Gastrocnemius medialis (tissue), 4 donors: ENCODE results near the gene CFAP46. TPM values are rescaled to one million over a fixed set of nuclear protein-coding genes. Genes with fewer than 3 reads are reported as not detected.

Experiments
- ATAC-seq, 2 donors: fragments of 150-250 bp; one replicate each; pipeline ENCODE4 v1.9.1; 2016
- DNase-seq, 2 donors: peaks; one replicate each; pipeline ENCODE4 v3.0.0-alpha.2; 2019
- H3K27ac ChIP-seq, 4 donors: fragments of 200-600 bp; sonication (generic); 1 replicate in 1 of 4; 2 replicates in 3 of 4; pipeline ENCODE4 v1.5.1; 2016 to 2018; ENCODE audit warnings: mild to moderate bottlenecking in 2 of 4, moderate library complexity in 1 of 4
- H3K27me3 ChIP-seq, 3 donors: fragments of 200-600 bp; sonication (generic) in 2 of 3; 1 replicate in 1 of 3; 2 replicates in 2 of 3; pipeline versions ENCODE4 v1.5.1 to v1.6.0; 2016 to 2019; ENCODE audit warnings: mild to moderate bottlenecking in 1 of 3, moderate library complexity in 1 of 3
- H3K36me3 ChIP-seq, 2 donors: fragments of 200-600 bp; sonication (generic) in 1 of 2; one replicate each; pipeline ENCODE4 v1.5.1; 2017 to 2018
- H3K4me1 ChIP-seq, 2 donors: fragments of 200-600 bp; sonication (generic) in 1 of 2; one replicate each; pipeline ENCODE4 v1.5.1; 2016 to 2017; ENCODE audit warnings: mild to moderate bottlenecking in 2 of 2
- H3K4me3 ChIP-seq, 4 donors: fragments of 200-600 bp; sonication (generic) in 3 of 4; 1 replicate in 1 of 4; 2 replicates in 3 of 4; pipeline ENCODE4 v1.5.1; 2016 to 2019; ENCODE audit warnings: mild to moderate bottlenecking in 2 of 4
- H3K9me3 ChIP-seq, 3 donors: fragments of 200-600 bp; sonication (generic) in 2 of 3; 1 replicate in 1 of 3; 2 replicates in 2 of 3; pipeline ENCODE4 v1.5.1; 2016 to 2019
- POLR2A ChIP-seq, 2 donors: fragments of 450-650 bp; IDR thresholded peaks; one replicate each; pipeline ENCODE4 v1.6.1; 2017; ENCODE audit warnings: antibody characterized with exemption in 2 of 2, mild to moderate bottlenecking in 2 of 2, moderate library complexity in 2 of 2
- in situ Hi-C, 4 donors: fragments of 200-750 bp; cut with MboI; loops; one replicate each; pipeline versions ENCODE4 v1.15.0 to v1.8.0; 2017; ENCODE audit warnings: low sequenced_read_pairs in 4 of 4
- intact Hi-C: fragments of 100-400 bp; cut with DNase I; formaldehyde crosslinking; loops from one replicate; pipeline ENCODE4 v1.15.1; 2023; ENCODE audit warnings: low total_unique reads
- total RNA-seq, 4 donors: library from RNA; depleted of rRNA; stranded (reverse); fragments of >200 nt; gene quantifications; one replicate each; pipeline versions ENCODE4 v1.1.0 to v1.2.3, GENCODE V29; 2016
- TF ChIP-seq, protein P1 (sequence below), 5 experiments: fragments of 450-650 bp in 3 of 5; fragments of 200-600 bp in 2 of 5; sonication (generic) in 2 of 5; IDR thresholded peaks in 4 of 5; conservative IDR thresholded peaks in 1 of 5; 1 replicate in 4 of 5; 2 replicates in 1 of 5; pipeline ENCODE4 v1.5.1; 2016 to 2019; ENCODE audit warnings: antibody characterized with exemption in 5 of 5, mild to moderate bottlenecking in 3 of 5, moderate library complexity in 3 of 5

CFAP46 gene
- total RNA-seq, 4 donors from 2014 or later = 4.2 to 27.9 (median 11.9) TPM

GRCh38 chr10:132784866-132785722 is 157.3 kb downstream of the CFAP46 start:
- no peaks in the 10 kb centered on the region for H3K9me3 ChIP-seq
- in situ Hi-C loops (no loop called here), intact Hi-C loops (loop anchor here (5.0 kb wide), 1 partner anchor 133 kb away; no protein-coding TSS in a partner anchor)
- H3K27ac ChIP-seq = no peak overlapping the region
- DNase-seq (no peak), ATAC-seq (no peak)
- no peak for TF ChIP-seq POLR2A (IDR thresholded peaks at IDR 0.05)
- TF ChIP-seq, protein P1, sequence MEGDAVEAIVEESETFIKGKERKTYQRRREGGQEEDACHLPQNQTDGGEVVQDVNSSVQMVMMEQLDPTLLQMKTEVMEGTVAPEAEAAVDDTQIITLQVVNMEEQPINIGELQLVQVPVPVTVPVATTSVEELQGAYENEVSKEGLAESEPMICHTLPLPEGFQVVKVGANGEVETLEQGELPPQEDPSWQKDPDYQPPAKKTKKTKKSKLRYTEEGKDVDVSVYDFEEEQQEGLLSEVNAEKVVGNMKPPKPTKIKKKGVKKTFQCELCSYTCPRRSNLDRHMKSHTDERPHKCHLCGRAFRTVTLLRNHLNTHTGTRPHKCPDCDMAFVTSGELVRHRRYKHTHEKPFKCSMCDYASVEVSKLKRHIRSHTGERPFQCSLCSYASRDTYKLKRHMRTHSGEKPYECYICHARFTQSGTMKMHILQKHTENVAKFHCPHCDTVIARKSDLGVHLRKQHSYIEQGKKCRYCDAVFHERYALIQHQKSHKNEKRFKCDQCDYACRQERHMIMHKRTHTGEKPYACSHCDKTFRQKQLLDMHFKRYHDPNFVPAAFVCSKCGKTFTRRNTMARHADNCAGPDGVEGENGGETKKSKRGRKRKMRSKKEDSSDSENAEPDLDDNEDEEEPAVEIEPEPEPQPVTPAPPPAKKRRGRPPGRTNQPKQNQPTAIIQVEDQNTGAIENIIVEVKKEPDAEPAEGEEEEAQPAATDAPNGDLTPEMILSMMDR (IDR thresholded peaks at IDR 0.05 in 4 of 5, conservative IDR thresholded peaks at IDR 0.05 in 1 of 5) = no peak
- peaks cover 0 to 5% of the 10 kb centered on the region in 2 donors for H3K4me1 ChIP-seq
- H3K4me3 ChIP-seq = no peak overlapping the region
- peaks cover 0 to 15% of the 10 kb centered on the region in 2 donors for H3K36me3 ChIP-seq
- H3K27me3 ChIP-seq = peaks cover 39 to 66% (median 45%) of the 10 kb centered on the region in 3 donors

GRCh38 chr10:132783940-132784865 is 158.2 kb downstream of the CFAP46 start:
- H3K36me3 ChIP-seq = peaks cover 0 to 20% of the 10 kb centered on the region in 2 donors
- H3K27ac ChIP-seq = no peak overlapping the region
- H3K4me1 ChIP-seq = peaks cover 0 to 5% of the 10 kb centered on the region in 2 donors
- ATAC-seq = no peak
- DNase-seq = no peak
- no peak for TF ChIP-seq POLR2A (IDR thresholded peaks at IDR 0.05)
- no peaks in the 10 kb centered on the region for H3K9me3 ChIP-seq
- H3K4me3 ChIP-seq = no peak overlapping the region
- peaks cover 36 to 57% (median 38%) of the 10 kb centered on the region in 3 donors for H3K27me3 ChIP-seq
- in situ Hi-C loops (no loop called here), intact Hi-C loops (no loop called here)

GRCh38 chr10:132783165-132783939 is 159.0 kb downstream of the CFAP46 start:
- H3K9me3 ChIP-seq = no peaks in the 10 kb centered on the region
- intact Hi-C loops = no loop called here
- in situ Hi-C loops = no loop called here
- TF ChIP-seq, protein P1 (IDR thresholded peaks at IDR 0.05 in 4 of 5, conservative IDR thresholded peaks at IDR 0.05 in 1 of 5) = no peak
- no peak for TF ChIP-seq POLR2A (IDR thresholded peaks at IDR 0.05)
- H3K27ac ChIP-seq = no peak overlapping the region
- DNase-seq (no peak), ATAC-seq (no peak)
- H3K4me3 ChIP-seq = no peak overlapping the region
- H3K36me3 ChIP-seq = peaks cover 0 to 20% of the 10 kb centered on the region in 2 donors
- peaks cover 0 to 5% of the 10 kb centered on the region in 2 donors for H3K4me1 ChIP-seq
- H3K27me3 ChIP-seq = peaks cover 29 to 48% (median 32%) of the 10 kb centered on the region in 3 donors

- H3K36me3 ChIP-seq = peaks cover 0 to 20% of the 10 kb centered on the region in 2 donors
- intact Hi-C loops = no loop called here
- in situ Hi-C loops = no loop called here
- ATAC-seq (no peak), DNase-seq (no peak)
- no peaks in the 10 kb centered on the region for H3K4me1 ChIP-seq
- H3K27me3 ChIP-seq = peaks cover 16 to 30% (median 19%) of the 10 kb centered on the region in 3 donors
- H3K4me3 ChIP-seq = no peak overlapping the region
- TF ChIP-seq, protein P1 (IDR thresholded peaks at IDR 0.05 in 4 of 5, conservative IDR thresholded peaks at IDR 0.05 in 1 of 5) = no peak
- no peaks in the 10 kb centered on the region for H3K9me3 ChIP-seq
- no peak overlapping the region for H3K27ac ChIP-seq
Measured at GRCh38 chr10:132781556-132781955, 160.8 kb downstream of the CFAP46 start.
